ENCODE measurements around the gene GOLGA6B.
"Not testable (repeated sequence)": the region's sequence is repeated elsewhere in the genome, so short reads cannot be mapped to it uniquely, and the experiment has no call there.

- not testable (repeated sequence) for TF ChIP-seq EP300 (IDR thresholded peaks at IDR 0.05; ENCODE audit: low read depth); POLR2AphosphoS5 (IDR thresholded peaks at IDR 0.05)
These were observed 14.6 kb upstream of the GOLGA6B start for GRCh38 chr15:72639759-72640483.
